Measurements from ENCODE around the gene RGS9. TPM values are rescaled to one million over a fixed set of nuclear protein-coding genes. Genes with fewer than 3 reads are reported as not detected.

The RGS9 gene
- total RNA-seq, 1 experiment from 2014 or later = 8.6 TPM

DNA sequence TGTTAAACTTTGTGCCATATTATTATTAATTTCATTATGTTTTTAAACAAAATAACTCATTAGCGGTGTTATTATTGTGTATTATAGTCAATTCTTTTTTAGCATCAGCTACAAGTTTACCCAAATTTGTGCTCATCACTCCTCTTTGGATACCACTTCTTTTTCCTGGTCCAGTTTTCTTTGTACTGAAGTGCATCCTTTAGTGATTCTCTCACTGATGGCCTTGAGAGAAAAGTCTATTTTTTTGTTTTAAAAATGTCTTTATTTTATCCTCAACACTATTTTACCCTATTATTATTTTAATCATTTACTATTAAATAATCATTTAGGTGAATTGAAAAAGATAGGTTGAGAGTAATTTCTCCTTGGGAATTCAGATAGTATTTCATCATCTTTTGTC is 99.2 kb downstream of the RGS9 start:
- RAD21 ChIA-PET (ENCODE audit: low non-redundant PET in 1 of 2, low total read pairs in 2 of 2, uncharacterized antibody in 2 of 2, unreplicated experiment in 2 of 2) = no interaction called here
- CTCF ChIA-PET = interaction anchor here (0.6 kb wide), 1 partner anchor 929 kb away, joined by 3 read pairs; no protein-coding TSS in a partner anchor

More for the DNA sequence above, 99.2 kb downstream of the RGS9 start:
- no peak for TF ChIP-seq EZH2phosphoT487 (IDR thresholded peaks at IDR 0.05; ENCODE audit: borderline replicate concordance)
- TF ChIP-seq, protein P1, sequence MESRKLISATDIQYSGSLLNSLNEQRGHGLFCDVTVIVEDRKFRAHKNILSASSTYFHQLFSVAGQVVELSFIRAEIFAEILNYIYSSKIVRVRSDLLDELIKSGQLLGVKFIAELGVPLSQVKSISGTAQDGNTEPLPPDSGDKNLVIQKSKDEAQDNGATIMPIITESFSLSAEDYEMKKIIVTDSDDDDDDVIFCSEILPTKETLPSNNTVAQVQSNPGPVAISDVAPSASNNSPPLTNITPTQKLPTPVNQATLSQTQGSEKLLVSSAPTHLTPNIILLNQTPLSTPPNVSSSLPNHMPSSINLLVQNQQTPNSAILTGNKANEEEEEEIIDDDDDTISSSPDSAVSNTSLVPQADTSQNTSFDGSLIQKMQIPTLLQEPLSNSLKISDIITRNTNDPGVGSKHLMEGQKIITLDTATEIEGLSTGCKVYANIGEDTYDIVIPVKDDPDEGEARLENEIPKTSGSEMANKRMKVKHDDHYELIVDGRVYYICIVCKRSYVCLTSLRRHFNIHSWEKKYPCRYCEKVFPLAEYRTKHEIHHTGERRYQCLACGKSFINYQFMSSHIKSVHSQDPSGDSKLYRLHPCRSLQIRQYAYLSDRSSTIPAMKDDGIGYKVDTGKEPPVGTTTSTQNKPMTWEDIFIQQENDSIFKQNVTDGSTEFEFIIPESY (IDR thresholded peaks at IDR 0.05; ENCODE audit: extremely low read depth, insufficient replicate concordance, low read length) = no peak
- TF ChIP-seq SRF (IDR thresholded peaks at IDR 0.05; ENCODE audit: low read depth) = no peak
- no peak for TF ChIP-seq ZFX (IDR thresholded peaks at IDR 0.05)
- TF ChIP-seq, protein P2, sequence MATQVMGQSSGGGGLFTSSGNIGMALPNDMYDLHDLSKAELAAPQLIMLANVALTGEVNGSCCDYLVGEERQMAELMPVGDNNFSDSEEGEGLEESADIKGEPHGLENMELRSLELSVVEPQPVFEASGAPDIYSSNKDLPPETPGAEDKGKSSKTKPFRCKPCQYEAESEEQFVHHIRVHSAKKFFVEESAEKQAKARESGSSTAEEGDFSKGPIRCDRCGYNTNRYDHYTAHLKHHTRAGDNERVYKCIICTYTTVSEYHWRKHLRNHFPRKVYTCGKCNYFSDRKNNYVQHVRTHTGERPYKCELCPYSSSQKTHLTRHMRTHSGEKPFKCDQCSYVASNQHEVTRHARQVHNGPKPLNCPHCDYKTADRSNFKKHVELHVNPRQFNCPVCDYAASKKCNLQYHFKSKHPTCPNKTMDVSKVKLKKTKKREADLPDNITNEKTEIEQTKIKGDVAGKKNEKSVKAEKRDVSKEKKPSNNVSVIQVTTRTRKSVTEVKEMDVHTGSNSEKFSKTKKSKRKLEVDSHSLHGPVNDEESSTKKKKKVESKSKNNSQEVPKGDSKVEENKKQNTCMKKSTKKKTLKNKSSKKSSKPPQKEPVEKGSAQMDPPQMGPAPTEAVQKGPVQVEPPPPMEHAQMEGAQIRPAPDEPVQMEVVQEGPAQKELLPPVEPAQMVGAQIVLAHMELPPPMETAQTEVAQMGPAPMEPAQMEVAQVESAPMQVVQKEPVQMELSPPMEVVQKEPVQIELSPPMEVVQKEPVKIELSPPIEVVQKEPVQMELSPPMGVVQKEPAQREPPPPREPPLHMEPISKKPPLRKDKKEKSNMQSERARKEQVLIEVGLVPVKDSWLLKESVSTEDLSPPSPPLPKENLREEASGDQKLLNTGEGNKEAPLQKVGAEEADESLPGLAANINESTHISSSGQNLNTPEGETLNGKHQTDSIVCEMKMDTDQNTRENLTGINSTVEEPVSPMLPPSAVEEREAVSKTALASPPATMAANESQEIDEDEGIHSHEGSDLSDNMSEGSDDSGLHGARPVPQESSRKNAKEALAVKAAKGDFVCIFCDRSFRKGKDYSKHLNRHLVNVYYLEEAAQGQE (IDR thresholded peaks at IDR 0.05; ENCODE audit: low read depth) = no peak
- TF ChIP-seq JUND (IDR thresholded peaks at IDR 0.05) = no peak
- no peak for TF ChIP-seq ELF1 (IDR thresholded peaks at IDR 0.05; ENCODE audit: borderline replicate concordance, low read depth)
- TF ChIP-seq, protein P3, sequence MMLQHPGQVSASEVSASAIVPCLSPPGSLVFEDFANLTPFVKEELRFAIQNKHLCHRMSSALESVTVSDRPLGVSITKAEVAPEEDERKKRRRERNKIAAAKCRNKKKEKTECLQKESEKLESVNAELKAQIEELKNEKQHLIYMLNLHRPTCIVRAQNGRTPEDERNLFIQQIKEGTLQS (IDR thresholded peaks at IDR 0.05) = no peak
- TF ChIP-seq TCF7L2 (IDR thresholded peaks at IDR 0.05; ENCODE audit: borderline replicate concordance, extremely low read depth, insufficient read depth, insufficient read length) = no peak
- TF ChIP-seq SIN3A (IDR thresholded peaks at IDR 0.05; ENCODE audit: low read depth) = no peak
- no peaks in the 10 kb centered on the region for H3K27me3 ChIP-seq (ENCODE audit: insufficient read depth, low read length)
- no peaks in the 10 kb centered on the region for H4K20me1 ChIP-seq (ENCODE audit: insufficient read depth)
- H3K4me1 ChIP-seq (ENCODE audit: control insufficient read depth in 1 of 2, insufficient read depth in 2 of 2, low read length in 2 of 2) = peaks cover 2 to 3% of the 10 kb centered on the region in 2 experiments; a peak in 2 of 4 replicates
- ATAC-seq (no peak), DNase-seq (ENCODE audit: low read depth, low spot score) (no peak)
- no peak overlapping the region for H3K4me2 ChIP-seq (ENCODE audit: low read length)
- POLR2A ChIA-PET = no interaction called here
- no peak overlapping the region for H2AFZ ChIP-seq (ENCODE audit: low read depth, low read length, poor library complexity, severe bottlenecking)
- no peak overlapping the region for H3K9ac ChIP-seq (ENCODE audit: low read length)
- intact Hi-C loops (cut with micrococcal nuclease) = no loop called here
- H3K27ac ChIP-seq (ENCODE audit: low read depth, low read length) = no peak overlapping the region
- H3K79me2 ChIP-seq (ENCODE audit: insufficient read depth, low read length) = no peaks in the 10 kb centered on the region
- no TSS peak for BruUV-seq (replicated peaks)
- no peaks in the 10 kb centered on the region for H3K36me3 ChIP-seq (ENCODE audit: control insufficient read depth in 1 of 2, insufficient read depth in 2 of 2, low read length in 2 of 2)
- no peak overlapping the region for H3K4me3 ChIP-seq (replicated peaks in 1 of 2; ENCODE audit: low read depth in 1 of 2, low read length in 2 of 2)
- no peaks in the 10 kb centered on the region for H3K9me3 ChIP-seq (ENCODE audit: control insufficient read depth in 1 of 2, insufficient read depth in 1 of 2, low read depth in 1 of 2, low read length in 2 of 2)
- no peaks in the 10 kb centered on the region for H3K9me2 ChIP-seq (ENCODE audit: insufficient read depth)
